SK-N-MC (cell line): ENCODE results near the gene SLX1A.
"Not testable (repeated sequence)": the region's sequence is repeated elsewhere in the genome, so short reads cannot be mapped to it uniquely, and the experiment has no call there.

Experiments
- DNase-seq: peaks from one replicate; pipeline ENCODE4 v3.0.0-alpha.2; 2011; ENCODE audit warnings: low read depth, low spot score
- H3K27ac ChIP-seq: fragments of 200-600 bp; sonication (generic); 2 replicates; pipeline ENCODE4 v1.5.1; 2016; ENCODE audit warnings: mixed run types
- H3K36me3 ChIP-seq: fragments of 200-600 bp; sonication (generic); 2 replicates; pipeline ENCODE4 v1.6.1; 2017; ENCODE audit warnings: antibody characterized with exemption, low read length, mixed read lengths; ENCODE audit not compliant: insufficient read depth
- H3K4me3 ChIP-seq: fragments of 200-600 bp; sonication (generic); 2 replicates; pipeline ENCODE4 v1.5.1; 2016
- H3K9ac ChIP-seq: fragments of 200-600 bp; sonication (generic); 2 replicates; pipeline ENCODE4 v1.8.0; 2017; ENCODE audit warnings: mixed run types, mixed read lengths; ENCODE audit not compliant: insufficient read length
- H3K9me3 ChIP-seq: fragments of 200-600 bp; sonication (generic); 2 replicates; pipeline ENCODE4 v1.6.1; 2017; ENCODE audit warnings: low read depth, mild to moderate bottlenecking, antibody characterized with exemption, low read length, moderate library complexity, mixed read lengths
- EZH2 ChIP-seq: fragments of 200-600 bp; sonication (generic); IDR thresholded peaks from one replicate; pipeline ENCODE4 v1.6.1; 2017; ENCODE audit warnings: antibody characterized with exemption
- FOXP2 ChIP-seq: optimal IDR thresholded peaks from 2 replicates; pipeline ENCODE3; 2011; ENCODE audit warnings: mild to moderate bottlenecking, moderate library complexity; ENCODE audit not compliant: insufficient read depth; ENCODE audit errors: extremely low read length, control extremely low read depth
- POLR2AphosphoS5 ChIP-seq: IDR thresholded peaks from 2 replicates; pipeline ENCODE4 v1.6.1; 2012; ENCODE audit warnings: mild to moderate bottlenecking, low read depth, low read length, borderline replicate concordance

Gene SLX1A

DNA sequence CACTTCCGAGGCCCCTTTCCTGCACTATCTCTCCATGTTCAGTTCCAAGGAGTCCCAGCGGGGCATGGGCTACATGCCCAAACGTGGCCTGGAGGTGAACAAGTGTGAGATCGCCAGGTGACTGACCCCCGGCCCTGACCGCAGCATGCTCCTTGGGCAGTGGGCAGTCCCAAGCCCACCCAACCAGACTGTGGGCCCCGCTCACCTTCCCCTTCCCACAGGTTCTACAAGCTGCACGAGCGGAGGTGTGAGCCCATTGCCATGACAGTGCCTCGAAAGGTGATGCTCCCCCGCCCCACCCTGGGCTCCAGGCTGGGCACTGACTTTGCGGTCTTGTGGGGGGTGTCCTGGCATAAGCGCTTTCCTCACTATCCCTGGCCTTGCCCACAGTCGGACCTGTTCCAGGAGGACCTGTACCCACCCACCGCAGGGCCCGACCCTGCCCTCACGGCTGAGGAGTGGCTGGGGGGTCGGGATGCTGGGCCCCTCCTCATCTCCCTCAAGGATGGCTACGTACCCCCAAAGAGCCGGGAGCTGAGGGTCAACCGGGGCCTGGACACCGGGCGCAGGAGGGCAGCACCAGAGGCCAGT, 5.6 kb upstream of the SLX1A start:
- no peak overlapping the region for H3K9ac ChIP-seq
- no peak overlapping the region for H3K4me3 ChIP-seq
- no peak for DNase-seq
- H3K27ac ChIP-seq: no peak overlapping the region
- H3K9me3 ChIP-seq: no peaks in the 10 kb centered on the region
- H3K36me3 ChIP-seq: no peaks in the 10 kb centered on the region
- TF ChIP-seq FOXP2: no peak
- TF ChIP-seq EZH2: no peak
- TF ChIP-seq POLR2AphosphoS5: no peak

DNA sequence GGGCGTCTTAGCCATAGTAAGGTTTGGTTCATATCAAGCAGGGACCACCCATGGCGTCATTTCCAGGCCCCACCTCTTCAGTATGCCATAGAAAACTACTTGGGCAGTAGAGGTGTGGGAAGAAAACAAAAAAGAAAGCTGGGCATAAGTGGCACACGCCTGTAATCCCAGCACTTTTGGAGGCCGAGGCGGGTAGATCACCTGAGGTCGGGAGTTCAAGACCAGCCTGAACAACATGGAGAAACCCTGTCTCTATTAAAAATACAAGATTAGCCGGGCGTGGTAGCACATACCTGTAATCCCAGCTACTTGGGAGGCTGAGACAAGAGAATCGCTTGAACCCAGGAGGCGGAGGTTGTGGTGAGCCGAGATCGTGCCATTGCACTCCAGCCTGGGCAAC, 2.5 kb upstream of the SLX1A start:
- DNase-seq: not testable (repeated sequence)

DNA sequence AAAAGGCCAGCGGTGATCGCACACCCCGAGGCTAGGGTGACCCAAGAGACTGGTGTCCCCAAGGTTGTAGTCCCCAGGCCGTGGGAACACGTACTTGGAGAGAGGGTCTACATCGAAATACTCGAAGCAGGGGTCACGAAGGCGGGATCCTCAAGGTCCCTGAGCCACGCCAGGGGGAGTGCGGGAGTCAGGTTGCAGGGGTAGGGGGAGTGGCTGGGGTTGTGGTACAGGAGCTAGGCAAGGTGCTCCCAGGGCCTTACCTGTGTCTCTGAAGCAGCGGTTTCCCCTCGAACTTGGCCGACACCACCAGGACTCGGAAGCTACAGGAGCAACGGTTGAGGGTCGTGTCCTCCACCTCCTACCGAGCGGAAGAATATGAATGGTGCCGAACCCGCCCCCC, 577 bp upstream of the SLX1A start:
- not testable (repeated sequence) for H3K9ac ChIP-seq, H3K9me3 ChIP-seq, H3K36me3 ChIP-seq, H3K27ac ChIP-seq, DNase-seq, H3K4me3 ChIP-seq

More for the DNA sequence above, 2.5 kb upstream of the SLX1A start:
- H3K36me3 ChIP-seq, H3K27ac ChIP-seq, H3K4me3 ChIP-seq, H3K9me3 ChIP-seq, H3K9ac ChIP-seq: not testable (repeated sequence)

DNA sequence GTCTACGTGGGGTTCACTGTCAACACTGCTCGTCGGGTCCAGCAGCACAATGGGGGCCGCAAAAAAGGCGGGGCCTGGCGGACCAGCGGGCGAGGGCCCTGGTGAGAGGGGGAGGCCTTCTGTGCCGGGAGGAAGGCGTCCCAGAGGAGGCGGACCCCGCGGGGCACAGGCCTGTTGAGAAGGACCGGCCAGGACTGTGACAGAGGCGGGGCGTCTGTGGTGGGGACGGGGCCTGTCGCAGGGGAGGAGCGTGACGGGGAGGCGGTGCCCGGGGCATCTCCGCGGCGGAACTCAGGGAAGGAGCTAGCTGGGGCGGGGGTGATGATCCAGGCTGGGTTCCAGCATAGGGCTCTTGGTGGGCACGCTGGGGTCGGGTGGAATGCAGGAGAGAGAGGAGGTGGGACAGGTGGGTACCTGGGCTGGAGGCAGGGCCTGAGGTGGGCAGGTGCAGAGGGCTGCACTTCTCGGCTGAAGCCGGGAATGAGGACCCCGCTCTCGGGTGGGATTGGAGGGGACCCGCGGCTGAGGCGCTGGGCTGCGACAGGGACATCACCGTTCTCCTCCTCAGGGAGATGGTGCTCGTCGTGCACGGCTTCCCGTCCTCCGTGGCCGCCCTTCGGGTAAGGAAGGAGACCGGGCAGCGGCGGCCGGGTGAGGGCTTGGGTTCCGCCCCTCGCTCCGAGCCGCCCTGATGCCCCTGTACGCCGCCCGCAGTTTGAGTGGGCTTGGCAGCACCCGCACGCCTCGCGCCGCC, 674 bp downstream of the SLX1A start:
- not testable (repeated sequence) for H3K4me3 ChIP-seq, H3K9ac ChIP-seq, H3K27ac ChIP-seq

DNA sequence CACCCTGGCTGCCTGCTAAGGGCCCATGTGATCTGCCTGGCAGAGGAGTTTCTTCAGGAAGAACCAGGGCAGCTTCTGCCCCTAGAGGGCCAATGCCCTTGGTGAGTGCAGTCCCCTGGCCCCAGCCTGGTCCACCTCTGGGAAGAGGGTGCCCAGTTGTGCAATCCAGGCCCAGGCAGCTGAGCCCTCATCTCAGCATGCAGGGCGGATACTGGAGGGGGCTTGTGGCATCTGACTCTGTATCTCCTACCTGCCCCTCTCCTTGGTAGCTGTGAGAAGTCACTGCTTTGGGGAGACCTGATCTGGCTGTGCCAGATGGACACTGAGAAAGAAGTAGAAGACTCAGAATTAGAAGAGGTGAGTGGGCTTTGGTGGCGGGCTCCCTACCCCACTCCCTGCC, 3.3 kb downstream of the SLX1A start:
- H3K4me3 ChIP-seq, H3K9ac ChIP-seq, H3K36me3 ChIP-seq, H3K27ac ChIP-seq, H3K9me3 ChIP-seq, DNase-seq: not testable (repeated sequence)

More for the DNA sequence above, 674 bp downstream of the SLX1A start:
- not testable (repeated sequence) for H3K36me3 ChIP-seq, DNase-seq, H3K9me3 ChIP-seq

DNA sequence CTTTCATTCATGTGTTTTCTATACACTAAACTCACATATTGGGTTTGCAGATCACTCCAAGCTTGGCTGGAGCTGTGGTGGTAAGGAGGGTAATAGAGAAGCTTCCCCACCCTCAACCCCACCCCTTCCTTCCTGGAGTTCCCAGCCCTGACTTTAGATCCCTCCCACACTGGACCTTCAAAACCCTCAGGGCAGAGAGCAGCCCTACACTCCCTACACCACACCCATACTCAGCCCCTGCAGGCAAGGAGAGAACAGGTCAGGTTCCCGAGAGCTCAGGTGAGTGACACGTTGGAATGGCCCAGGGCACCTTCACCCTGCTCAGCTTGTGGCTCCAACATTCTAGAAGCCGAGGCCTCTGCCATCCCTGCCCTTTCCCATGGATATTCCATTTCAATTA, 5.4 kb downstream of the SLX1A start, which contains the start of gene SULT1A3:
TSS of gene SULT1A3 (plus strand) at position 207 of the 400 bp plus-strand sequence. CDS start 1,474 bp downstream, outside the sequence.
- not testable (repeated sequence) for H3K9ac ChIP-seq, H3K9me3 ChIP-seq, H3K27ac ChIP-seq, H3K4me3 ChIP-seq, DNase-seq, H3K36me3 ChIP-seq

DNA sequence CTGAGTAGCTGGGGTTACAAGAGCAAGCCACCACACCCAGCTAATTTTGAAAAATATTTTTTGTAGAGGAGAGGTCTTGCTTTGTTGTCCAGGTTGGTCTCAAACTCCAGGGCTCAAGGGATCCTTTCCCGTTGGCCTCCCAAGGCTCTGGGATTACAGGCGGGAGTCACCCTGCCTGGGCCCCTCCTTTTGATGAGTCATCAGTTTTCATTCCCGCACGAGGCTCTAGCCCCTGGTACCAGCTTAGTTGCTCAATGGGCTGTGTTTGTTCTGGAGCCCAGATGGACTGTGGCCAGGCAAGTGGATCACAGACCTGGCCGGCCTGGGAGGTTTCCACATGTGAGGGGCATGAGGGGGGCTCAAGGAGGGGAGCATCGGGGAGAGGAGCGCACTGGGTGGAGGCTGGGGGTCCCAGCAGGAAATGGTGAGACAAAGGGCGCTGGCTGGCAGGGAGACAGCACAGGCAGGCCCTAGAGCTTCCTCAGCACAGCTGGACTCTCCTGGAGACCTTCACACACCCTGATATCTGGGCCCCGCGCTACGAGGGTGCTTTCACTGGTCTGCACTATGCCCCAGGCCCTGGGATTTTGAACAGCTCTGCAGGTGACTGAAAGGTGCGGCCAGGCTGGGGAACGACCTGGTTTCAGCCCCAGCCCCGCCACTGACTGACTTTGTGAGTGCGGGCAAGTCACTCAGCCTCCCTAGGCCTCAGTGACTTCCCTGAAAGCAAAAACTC, 6.1 kb downstream of the SLX1A start:
- H3K9me3 ChIP-seq, DNase-seq, H3K4me3 ChIP-seq, H3K27ac ChIP-seq, H3K36me3 ChIP-seq, H3K9ac ChIP-seq: not testable (repeated sequence)

DNA sequence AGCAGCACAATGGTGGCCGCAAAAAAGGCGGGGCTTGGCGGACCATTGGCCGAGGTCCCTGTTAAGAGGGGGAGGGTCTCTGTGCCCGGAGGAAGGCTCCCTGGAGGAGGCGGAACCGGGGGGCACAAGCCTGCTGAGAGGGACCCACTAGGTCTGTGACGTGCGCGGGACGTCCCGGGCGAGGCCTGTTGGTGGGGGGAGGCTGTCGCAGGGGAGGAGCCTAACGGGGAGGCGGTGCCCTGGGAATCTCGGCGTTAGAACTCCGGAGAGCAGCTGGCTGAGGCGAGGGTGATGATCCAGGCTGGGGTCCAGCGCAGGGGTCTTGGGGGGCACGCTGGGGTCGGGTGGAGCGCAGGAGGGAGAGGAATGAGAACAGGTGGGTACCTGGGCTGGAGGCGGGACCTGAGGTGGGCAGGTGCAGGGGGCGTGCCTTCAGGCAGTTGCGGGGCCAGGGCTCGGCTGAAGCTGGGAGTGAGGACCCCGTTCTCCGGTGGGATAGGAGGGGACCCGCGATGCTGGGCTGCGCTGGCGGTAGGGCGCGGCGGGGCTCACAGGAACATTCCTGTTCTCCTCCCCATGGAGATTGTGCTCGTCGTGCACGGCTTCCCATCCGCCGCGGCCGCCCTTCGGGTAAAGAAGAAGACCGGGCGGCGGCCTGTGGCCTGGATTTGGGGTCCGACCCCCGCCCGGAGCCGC, 12.0 kb downstream of the SLX1A start:
- not testable (repeated sequence) for H3K9ac ChIP-seq, DNase-seq, H3K9me3 ChIP-seq, H3K27ac ChIP-seq, H3K36me3 ChIP-seq
- peak overlapping the region; percentile 57 for H3K4me3 ChIP-seq

DNA sequence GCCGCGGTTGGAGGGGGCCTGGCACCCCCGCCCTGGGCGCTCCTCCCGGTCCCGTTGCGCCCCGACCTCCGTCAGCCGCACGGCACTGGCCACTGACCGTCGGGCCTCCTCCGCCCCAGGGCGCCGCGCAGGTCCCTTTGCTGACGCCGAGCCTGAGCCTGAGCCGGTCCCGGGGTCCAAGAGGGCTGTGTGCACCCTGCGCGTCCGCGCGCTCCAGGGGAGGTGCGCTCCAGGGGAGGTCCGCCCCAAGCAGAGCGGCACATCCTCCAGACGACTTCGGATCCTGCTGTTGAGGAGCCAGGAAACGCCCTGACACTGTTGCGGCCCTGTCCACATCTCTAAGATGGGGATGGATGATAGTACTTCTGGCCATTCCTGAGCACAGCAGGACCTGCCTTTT, 12.6 kb downstream of the SLX1A start:
- not testable (repeated sequence) for H3K36me3 ChIP-seq, H3K9ac ChIP-seq, H3K9me3 ChIP-seq, H3K27ac ChIP-seq, DNase-seq
- H3K4me3 ChIP-seq: peak overlapping the region; percentile 57

DNA sequence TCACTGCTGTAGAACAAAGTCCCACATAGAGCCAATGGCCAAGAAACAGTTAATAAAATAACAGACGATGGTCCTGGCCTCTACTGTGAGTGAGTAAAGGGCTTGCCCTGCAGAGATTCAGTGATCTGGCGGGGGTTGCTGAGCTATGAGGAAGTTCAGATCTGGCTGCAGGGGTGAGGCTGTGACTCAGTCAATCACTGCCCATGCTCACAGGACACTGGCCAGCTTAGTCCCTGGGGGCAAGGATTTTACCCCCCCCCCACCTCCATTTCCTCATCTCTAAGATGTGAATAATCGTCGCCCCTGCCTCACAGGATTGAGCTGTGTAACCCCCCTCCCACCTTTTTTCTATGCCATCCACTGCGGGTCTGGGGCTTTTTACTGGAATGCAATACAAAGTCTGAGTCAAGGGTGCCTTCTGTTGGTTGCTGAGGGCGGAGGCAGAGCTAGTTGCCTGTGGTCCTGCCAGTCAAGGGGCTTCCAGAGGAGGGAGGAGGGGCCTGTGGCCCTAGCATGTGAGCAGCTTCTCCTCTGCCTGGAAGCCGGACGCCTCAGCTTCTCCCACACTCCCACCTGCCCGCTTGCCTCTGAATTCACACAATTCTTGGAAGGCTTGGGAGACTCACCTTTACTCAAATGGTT, 13.5 kb downstream of the SLX1A start:
- H3K9me3 ChIP-seq, H3K9ac ChIP-seq, DNase-seq, H3K4me3 ChIP-seq, H3K27ac ChIP-seq, H3K36me3 ChIP-seq: not testable (repeated sequence)

DNA sequence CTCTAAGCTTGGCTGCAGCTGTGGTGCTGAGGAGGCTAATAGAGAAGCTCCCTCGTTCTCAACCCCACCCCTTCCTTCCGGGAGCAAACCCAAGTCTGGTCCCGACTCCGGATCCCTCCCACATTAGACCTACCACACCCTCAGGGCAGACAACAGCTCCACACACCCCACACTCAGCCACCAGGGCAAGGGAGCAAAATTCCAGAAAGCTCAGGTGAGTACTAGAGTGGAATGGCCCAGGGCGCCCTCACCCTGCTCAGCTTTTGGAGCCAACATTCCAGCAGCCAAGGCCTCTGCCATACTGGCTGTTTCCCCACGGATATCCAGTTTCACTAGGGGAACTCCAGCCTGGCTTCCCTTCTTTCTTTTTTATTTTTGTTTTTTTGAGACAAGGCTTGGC, 15.4 kb downstream of the SLX1A start:
- H3K9me3 ChIP-seq, H3K27ac ChIP-seq, H3K4me3 ChIP-seq, H3K9ac ChIP-seq, DNase-seq, H3K36me3 ChIP-seq: not testable (repeated sequence)

DNA sequence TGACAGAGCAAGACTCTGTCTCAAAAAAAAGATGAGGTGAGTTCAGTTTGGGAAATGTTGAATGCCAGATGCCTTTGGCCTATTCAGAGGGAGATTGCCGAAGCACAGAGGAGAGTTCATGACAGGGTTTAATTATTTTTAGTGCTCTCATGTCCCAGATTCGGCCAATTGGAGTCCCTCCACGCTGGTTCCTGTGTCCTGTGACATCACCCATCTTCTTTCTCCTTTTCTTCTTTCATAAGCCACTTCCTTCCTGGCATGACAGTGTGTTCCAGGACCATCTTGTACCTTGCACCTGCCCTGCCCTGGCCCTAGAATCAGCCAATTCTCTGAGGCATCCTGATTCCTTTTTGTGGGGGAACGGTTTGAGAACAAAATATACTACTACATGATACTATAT, 17.7 kb downstream of the SLX1A start:
- H3K27ac ChIP-seq, H3K9ac ChIP-seq, DNase-seq, H3K36me3 ChIP-seq, H3K9me3 ChIP-seq, H3K4me3 ChIP-seq: not testable (repeated sequence)

DNA sequence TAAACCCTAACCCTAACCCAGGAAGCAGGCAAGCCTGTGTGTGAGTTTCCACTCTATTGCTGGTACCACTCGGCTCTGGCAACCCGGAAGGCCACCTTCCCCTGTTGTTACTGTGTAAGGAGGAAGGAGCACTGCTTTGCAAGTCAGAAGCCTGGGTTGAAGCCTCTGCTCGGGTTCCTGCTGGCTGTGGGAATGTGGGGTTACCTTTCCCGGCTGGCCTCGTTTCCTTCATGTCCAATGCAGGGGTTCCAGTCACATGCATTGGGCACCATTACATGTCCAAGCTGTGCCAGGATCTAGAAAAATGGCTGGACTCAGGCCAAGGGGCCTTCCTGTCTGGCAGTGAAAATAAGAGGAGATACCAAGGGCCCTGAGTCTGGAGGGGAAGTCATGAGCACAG, 23.4 kb downstream of the SLX1A start:
- DNase-seq, H3K4me3 ChIP-seq, H3K27ac ChIP-seq, H3K36me3 ChIP-seq, H3K9ac ChIP-seq, H3K9me3 ChIP-seq: not testable (repeated sequence)
